Neural cell (in vitro differentiated cells): Measurements from ENCODE around the gene OLIG2.

Source experiments
- CTCF ChIP-seq: fragments of 450-650 bp; IDR thresholded peaks from 2 replicates; pipeline ENCODE4 v1.5.1; 2014; ENCODE audit warnings: antibody characterized with exemption, mild to moderate bottlenecking, moderate library complexity; ENCODE audit not compliant: poor library complexity, severe bottlenecking
- TF ChIP-seq, protein P1 (sequence below): IDR thresholded peaks from 2 replicates; pipeline ENCODE4 v1.6.1; 2012; ENCODE audit warnings: borderline replicate concordance

GRCh38 chr21:33007747-33008146, 18.0 kb upstream of the OLIG2 start:
- TF ChIP-seq CTCF = no peak
- TF ChIP-seq, protein P1, sequence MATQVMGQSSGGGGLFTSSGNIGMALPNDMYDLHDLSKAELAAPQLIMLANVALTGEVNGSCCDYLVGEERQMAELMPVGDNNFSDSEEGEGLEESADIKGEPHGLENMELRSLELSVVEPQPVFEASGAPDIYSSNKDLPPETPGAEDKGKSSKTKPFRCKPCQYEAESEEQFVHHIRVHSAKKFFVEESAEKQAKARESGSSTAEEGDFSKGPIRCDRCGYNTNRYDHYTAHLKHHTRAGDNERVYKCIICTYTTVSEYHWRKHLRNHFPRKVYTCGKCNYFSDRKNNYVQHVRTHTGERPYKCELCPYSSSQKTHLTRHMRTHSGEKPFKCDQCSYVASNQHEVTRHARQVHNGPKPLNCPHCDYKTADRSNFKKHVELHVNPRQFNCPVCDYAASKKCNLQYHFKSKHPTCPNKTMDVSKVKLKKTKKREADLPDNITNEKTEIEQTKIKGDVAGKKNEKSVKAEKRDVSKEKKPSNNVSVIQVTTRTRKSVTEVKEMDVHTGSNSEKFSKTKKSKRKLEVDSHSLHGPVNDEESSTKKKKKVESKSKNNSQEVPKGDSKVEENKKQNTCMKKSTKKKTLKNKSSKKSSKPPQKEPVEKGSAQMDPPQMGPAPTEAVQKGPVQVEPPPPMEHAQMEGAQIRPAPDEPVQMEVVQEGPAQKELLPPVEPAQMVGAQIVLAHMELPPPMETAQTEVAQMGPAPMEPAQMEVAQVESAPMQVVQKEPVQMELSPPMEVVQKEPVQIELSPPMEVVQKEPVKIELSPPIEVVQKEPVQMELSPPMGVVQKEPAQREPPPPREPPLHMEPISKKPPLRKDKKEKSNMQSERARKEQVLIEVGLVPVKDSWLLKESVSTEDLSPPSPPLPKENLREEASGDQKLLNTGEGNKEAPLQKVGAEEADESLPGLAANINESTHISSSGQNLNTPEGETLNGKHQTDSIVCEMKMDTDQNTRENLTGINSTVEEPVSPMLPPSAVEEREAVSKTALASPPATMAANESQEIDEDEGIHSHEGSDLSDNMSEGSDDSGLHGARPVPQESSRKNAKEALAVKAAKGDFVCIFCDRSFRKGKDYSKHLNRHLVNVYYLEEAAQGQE = no peak
